KMS-11 (cell line): Measurements from ENCODE around the gene HPSE2.
"Not testable (repeated sequence)": the region's sequence is repeated elsewhere in the genome, so short reads cannot be mapped to it uniquely, and the experiment has no call there.

Experiments
- H2AFZ ChIP-seq: fragments of 200-600 bp; sonication (generic); 2 replicates; pipeline ENCODE4 v1.6.1; 2016; ENCODE audit warnings: antibody characterized with exemption, mixed run types, low read depth
- H3K27ac ChIP-seq: fragments of 200-600 bp; sonication (generic); 2 replicates; pipeline ENCODE4 v1.6.1; 2016; ENCODE audit warnings: mild to moderate bottlenecking, mixed run types
- H3K27me3 ChIP-seq: fragments of 200-600 bp; sonication (generic); 2 replicates; pipeline ENCODE4 v1.6.1; 2017; ENCODE audit warnings: mild to moderate bottlenecking, low read depth, mixed run types, moderate library complexity; ENCODE audit not compliant: insufficient read depth
- H3K36me3 ChIP-seq: fragments of 200-600 bp; sonication (generic); 2 replicates; pipeline ENCODE4 v1.6.1; 2017; ENCODE audit warnings: mild to moderate bottlenecking, mixed run types; ENCODE audit not compliant: insufficient read depth
- H3K4me1 ChIP-seq: fragments of 200-600 bp; sonication (generic); 2 replicates; pipeline ENCODE4 v1.6.1; 2016; ENCODE audit warnings: mild to moderate bottlenecking, low read depth, mixed run types; ENCODE audit not compliant: poor library complexity, severe bottlenecking
- H3K4me2 ChIP-seq: fragments of 200-600 bp; sonication (generic); 2 replicates; pipeline ENCODE4 v1.7.0; 2016; ENCODE audit warnings: mild to moderate bottlenecking, mixed run types
- H3K4me3 ChIP-seq: fragments of 200-600 bp; sonication (generic); IDR thresholded peaks from 2 replicates; pipeline ENCODE4 v1.6.1; 2017; ENCODE audit warnings: low read depth, low read length, mixed read lengths; ENCODE audit not compliant: insufficient read depth
- H3K79me2 ChIP-seq: fragments of 200-600 bp; sonication (generic); 2 replicates; pipeline ENCODE4 v1.6.1; 2016; ENCODE audit warnings: low read depth, mixed run types; ENCODE audit not compliant: insufficient read depth
- H3K9ac ChIP-seq: fragments of 200-600 bp; sonication (generic); 2 replicates; pipeline ENCODE4 v1.6.1; 2016; ENCODE audit warnings: mild to moderate bottlenecking, mixed run types
- H4K20me1 ChIP-seq: fragments of 200-600 bp; sonication (generic); 2 replicates; pipeline ENCODE4 v1.6.1; 2016; ENCODE audit warnings: mild to moderate bottlenecking, mixed run types; ENCODE audit not compliant: insufficient read depth
- CTCF ChIP-seq: fragments of 200-600 bp; sonication (generic); conservative IDR thresholded peaks from 2 replicates; pipeline ENCODE4 v1.6.1; 2017; ENCODE audit warnings: low read depth, mild to moderate bottlenecking, antibody characterized with exemption, low read length, moderate library complexity, mixed read lengths

Gene HPSE2

GRCh38 chr10:99004738-99005137 lies 230.9 kb downstream of the HPSE2 start:
- Histone ChIP-seq H3K4me1 (no peaks in the 10 kb centered on the region), H3K4me2 (no peak overlapping the region), H2AFZ (no peak overlapping the region), H3K4me3 (no peak overlapping the region), H3K79me2 (no peaks in the 10 kb centered on the region), H3K27ac (no peak overlapping the region), H4K20me1 (no peaks in the 10 kb centered on the region), H3K9ac (no peak overlapping the region), H3K27me3 (no peaks in the 10 kb centered on the region), H3K36me3 (no peaks in the 10 kb centered on the region)
- no peak for TF ChIP-seq CTCF

- Histone ChIP-seq H3K36me3 (no peaks in the 10 kb centered on the region), H3K79me2 (no peaks in the 10 kb centered on the region), H3K4me2 (no peak overlapping the region), H4K20me1 (no peaks in the 10 kb centered on the region), H2AFZ (no peak overlapping the region), H3K27me3 (no peaks in the 10 kb centered on the region), H3K4me1 (no peaks in the 10 kb centered on the region), H3K4me3 (no peak overlapping the region), H3K9ac (no peak overlapping the region), H3K27ac (no peak overlapping the region)
- TF ChIP-seq CTCF, result no peak
These were observed 233.3 kb downstream of the HPSE2 start for GRCh38 chr10:99002392-99002791.

- no peak overlapping the region for H3K27ac ChIP-seq
- H3K27me3 ChIP-seq, result no peaks in the 10 kb centered on the region
- TF ChIP-seq CTCF, result no peak
- H3K9ac ChIP-seq, result no peak overlapping the region
- no peak overlapping the region for H2AFZ ChIP-seq
- no peak overlapping the region for H3K4me2 ChIP-seq
- no peaks in the 10 kb centered on the region for H3K79me2 ChIP-seq
- no peaks in the 10 kb centered on the region for H4K20me1 ChIP-seq
- no peaks in the 10 kb centered on the region for H3K36me3 ChIP-seq
- H3K4me1 ChIP-seq, result no peaks in the 10 kb centered on the region
- no peak overlapping the region for H3K4me3 ChIP-seq
These were observed 238.1 kb downstream of the HPSE2 start for GRCh38 chr10:98997596-98997995.

- no peak for TF ChIP-seq CTCF
- no peak overlapping the region for H3K4me2 ChIP-seq
- no peak overlapping the region for H2AFZ ChIP-seq
- no peak overlapping the region for H3K4me3 ChIP-seq
- no peaks in the 10 kb centered on the region for H3K36me3 ChIP-seq
- no peaks in the 10 kb centered on the region for H4K20me1 ChIP-seq
- H3K79me2 ChIP-seq, result no peaks in the 10 kb centered on the region
- H3K27me3 ChIP-seq, result no peaks in the 10 kb centered on the region
- no peaks in the 10 kb centered on the region for H3K4me1 ChIP-seq
- no peak overlapping the region for H3K27ac ChIP-seq
- no peak overlapping the region for H3K9ac ChIP-seq
These were observed 241.6 kb downstream of the HPSE2 start for GRCh38 chr10:98994030-98994429.

GRCh38 chr10:98983751-98984150 lies 251.9 kb downstream of the HPSE2 start:
- not testable (repeated sequence) for H3K4me3 ChIP-seq, H3K4me1 ChIP-seq, H3K27ac ChIP-seq, H3K36me3 ChIP-seq, H3K4me2 ChIP-seq, H3K9ac ChIP-seq, H3K79me2 ChIP-seq, H2AFZ ChIP-seq, H4K20me1 ChIP-seq, H3K27me3 ChIP-seq
